Head of caudate nucleus (tissue), 42 donors: ENCODE measurements around the gene RPS6KC1.
"Not testable (repeated sequence)": the region's sequence is repeated elsewhere in the genome, so short reads cannot be mapped to it uniquely, and the experiment has no call there.

Source experiments
- DNase-seq, 42 donors: peaks; one replicate each; pipeline versions ENCODE4 v3.0.0 to v3.0.0-alpha.2; 2020 to 2021; ENCODE audit warnings: mixed read lengths in 7 of 42
- intact Hi-C: fragments of 100-400 bp; cut with DNase I; formaldehyde crosslinking; loops from one replicate; pipeline ENCODE4 v1.15.0; 2022

Gene RPS6KC1

DNA sequence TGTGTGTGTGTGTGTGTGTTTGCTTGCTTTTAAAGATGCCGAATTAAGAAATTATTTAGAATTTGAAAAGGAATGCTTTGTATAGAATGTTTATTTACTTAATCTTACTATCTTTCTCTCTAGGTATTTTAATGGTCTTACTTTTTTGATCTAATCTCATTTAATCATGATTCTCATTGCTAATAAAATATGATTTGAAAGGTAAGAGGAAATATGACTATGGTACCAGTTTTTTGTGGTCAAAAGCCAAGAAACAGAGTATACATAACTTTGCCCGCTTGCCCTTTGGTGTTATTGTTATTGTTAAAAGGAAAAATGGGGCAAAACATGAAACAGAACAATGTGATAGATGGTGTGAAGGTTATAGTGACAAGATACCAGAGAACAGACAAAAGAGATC lies 74.6 kb downstream of the RPS6KC1 start:
- intact Hi-C loops = loop anchor here (10.0 kb wide), 1 partner anchor 999 kb away; no protein-coding TSS in a partner anchor

DNA sequence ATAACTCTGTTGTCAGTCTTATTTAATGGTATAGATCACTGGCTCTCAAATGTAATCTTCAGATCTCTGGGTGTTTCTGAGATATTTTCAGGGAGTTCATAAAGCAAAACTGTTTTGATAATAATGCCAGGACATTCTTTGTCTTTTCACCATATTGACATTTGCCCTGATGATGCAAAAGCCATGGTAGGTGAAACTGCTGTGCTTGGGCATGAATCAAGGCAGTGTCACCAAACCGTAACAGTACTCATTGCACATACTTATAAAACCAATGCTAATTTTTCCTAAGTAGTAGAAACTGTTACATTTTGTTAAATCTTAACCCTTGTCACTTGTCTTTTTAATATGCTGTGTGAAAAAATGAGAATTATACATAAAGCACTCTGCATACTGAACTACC lies 76.0 kb downstream of the RPS6KC1 start:
- no peak for DNase-seq
- intact Hi-C loops = loop anchor here (10.0 kb wide), 1 partner anchor 998 kb away; no protein-coding TSS in a partner anchor

More for the DNA sequence above, 74.6 kb downstream of the RPS6KC1 start:
- no peak for DNase-seq

DNA sequence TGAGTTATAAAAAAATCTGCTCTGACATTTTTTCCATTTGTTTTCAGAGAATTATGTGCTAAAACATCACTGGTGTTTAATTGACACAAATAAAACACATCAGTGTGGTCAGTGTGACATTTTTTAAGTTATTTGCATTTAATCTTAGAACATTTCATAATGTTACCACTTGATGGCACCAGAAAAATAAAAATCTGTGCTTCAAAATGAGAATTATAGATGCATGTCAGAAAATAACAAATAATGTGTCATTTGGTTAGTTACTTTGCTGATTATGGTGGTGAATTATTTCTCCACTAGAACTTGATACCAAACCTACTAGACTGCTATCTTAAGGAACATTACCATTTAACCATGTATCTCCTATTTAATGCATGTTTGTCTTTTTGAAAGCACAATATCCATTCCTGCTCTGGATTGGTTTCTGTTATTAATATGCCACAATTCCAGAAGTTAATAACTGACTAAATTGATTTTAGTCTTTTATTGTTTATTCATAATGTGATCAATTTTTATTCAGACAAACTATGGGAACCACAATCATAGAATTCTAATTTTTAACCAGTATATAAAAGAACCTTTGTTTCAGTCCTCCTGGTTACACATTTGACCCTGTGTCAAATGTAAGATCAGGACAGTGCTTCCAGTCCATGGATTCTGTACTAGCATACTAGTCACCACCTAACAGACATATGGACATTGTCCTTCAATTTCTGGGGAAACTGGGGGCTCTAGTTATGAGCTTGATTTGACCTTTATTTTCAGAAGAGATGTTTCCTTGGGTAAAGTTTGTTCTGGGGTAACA lies 81.0 kb downstream of the RPS6KC1 start:
- DNase-seq = no peak
- intact Hi-C loops = no loop called here

DNA sequence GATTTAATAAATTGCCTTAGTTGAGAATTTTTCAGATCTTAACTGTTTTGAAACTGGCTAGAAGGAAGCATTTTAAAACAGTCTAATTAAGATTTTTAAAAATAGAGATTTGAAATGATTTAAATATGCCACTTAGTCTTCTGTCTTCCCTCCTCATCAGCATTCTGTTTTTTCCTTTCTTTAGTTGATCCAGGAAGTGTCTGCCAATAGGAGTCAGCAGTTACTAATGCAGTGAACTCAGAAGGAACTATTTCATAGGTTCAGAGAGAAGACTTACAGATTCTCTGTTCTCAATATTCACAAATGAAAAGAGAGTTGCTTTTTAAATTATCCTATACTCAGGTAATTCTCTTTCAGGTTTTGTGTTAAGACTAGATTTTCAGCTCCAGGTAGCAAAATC lies 84.5 kb downstream of the RPS6KC1 start:
- intact Hi-C loops = no loop called here
- DNase-seq = no peak

DNA sequence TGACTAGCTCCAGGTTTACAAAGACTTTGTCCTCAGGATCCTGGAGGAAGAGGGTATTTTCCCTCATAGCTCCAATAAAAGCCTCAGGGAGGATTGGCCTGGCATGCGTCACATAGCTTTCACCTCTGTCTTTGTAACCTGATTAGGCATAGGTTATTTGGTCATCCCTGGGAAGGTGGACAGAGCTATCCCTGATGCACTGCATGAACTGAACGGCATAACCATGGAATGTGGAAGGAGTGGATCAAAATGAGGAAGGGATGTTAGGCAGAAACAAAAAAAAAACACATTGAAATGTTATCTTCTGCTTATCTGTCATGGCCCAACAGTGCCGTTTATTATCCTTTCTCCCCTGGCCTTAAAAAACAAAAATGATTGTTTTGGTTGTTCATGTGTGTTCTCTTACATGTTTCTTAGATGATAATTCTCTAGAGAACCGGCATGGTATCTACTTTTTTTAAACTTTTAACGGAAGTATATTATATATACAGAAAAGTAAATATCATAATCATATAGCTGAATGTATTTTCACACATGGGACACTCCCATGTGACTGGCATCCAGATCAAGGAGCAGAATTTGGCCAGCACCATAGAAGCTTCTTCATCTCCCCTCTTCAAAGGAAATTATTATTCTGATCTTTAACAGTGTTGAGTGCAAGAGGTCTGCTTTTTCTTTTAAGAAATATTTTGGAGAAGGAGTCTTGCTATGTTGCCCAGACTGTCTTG lies 85.3 kb downstream of the RPS6KC1 start:
- DNase-seq = no peak
- intact Hi-C loops = no loop called here

DNA sequence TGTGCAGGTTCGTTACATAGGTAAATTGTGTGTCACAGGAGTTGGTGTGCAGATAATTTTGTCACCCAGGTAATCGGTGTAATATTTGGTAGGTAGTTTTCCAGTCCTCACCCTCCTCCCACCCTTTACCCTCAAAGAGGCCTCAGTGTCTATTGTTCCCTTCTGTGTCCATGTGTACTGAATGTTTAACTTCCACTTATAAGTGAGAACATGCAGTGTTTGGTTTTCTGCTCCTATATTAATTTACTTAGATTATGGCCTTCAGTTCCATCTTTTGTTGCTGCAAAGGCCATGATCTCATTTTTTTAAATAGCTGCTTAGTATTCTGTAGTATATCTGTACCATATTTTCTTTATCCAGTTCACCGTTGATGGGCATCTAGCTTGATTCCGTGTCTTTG lies 87.3 kb downstream of the RPS6KC1 start:
- intact Hi-C loops = no loop called here
- DNase-seq = no peak

DNA sequence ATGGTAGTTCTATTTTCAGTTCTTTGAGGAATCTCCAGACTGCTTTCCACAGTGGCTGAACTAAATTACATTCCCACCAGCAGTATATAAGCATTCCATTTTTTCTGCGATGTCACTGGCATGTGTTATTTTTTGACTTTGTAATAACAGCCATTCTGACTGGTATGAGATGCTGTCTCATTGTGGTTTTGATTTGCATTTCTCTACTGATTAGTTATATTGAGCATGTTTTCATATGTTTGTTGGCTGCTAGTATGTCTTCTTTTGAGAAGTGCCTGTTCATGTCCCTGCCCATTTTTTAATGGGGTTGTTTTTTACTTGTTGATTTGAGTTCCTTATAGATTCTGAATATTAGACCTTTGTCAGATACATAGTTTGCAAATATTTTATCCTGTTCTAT lies 87.9 kb downstream of the RPS6KC1 start:
- DNase-seq = no peak
- intact Hi-C loops = no loop called here

DNA sequence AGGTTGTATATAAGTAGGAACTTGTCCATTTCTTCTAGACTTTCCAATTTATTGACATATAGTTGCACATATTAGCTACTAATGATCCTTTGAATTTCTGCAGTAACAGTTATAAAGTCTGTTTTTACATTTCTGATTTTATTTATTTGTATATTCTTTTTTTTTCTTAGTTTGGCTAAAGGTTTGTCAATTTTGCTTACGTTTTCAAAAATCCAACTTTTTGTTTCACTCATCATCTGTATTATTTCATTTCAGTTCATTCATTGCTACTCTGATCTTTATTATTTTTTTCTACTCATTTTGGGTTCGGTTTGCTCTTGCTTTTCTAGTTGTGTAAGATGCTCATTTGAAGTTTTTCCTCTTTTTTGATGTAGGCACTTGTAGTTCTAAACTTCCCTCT lies 97.9 kb downstream of the RPS6KC1 start:
- intact Hi-C loops = no loop called here
- DNase-seq = no peak

DNA sequence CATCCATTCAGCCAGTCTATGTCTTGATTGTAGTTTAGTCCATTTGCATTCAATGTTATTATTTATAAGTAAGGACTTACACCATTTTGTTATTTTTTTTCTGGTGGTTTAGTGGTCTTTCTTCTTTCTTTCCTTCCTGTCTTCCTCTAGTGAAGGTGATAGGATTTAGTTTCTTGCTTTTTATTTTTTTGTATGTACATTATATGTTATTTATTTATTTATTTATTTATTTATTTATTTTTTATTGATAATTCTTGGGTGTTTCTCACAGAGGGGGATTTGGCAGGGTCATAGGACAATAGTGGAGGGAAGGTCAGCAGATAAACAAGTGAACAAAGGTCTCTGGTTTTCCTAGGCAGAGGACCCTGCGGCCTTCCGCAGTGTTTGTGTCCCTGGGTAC lies 99.0 kb downstream of the RPS6KC1 start:
- intact Hi-C loops, DNase-seq: not testable (repeated sequence)

DNA sequence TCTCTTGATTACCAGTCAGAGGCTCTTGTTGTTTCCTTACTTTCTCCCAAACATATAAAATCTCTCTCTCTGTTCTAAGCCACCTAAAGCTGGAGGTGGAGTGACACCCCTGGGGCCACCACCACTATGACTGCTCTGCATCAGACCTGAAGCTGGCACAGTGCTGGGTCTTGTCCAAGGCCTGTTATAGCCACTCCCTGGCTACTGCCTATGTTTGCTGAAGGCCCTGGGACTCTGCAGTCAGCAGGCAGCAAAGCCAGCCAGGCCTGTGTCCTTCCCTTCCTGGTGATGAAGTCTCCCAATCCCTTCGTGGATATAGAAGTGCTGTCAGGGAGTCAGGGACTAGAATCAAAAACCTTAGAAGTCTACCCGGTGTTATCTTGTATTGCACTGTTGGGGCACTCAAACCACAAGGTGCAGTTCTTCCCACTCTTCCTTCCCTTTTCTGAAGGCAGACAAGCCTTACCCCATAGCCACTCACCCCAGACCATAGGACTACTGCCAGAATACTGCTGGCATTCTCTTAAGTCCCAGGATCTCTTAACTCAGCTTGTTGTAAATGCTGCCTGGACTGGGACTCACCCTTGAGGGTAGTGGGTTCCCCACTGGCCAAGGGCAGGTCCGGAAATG lies 103.1 kb downstream of the RPS6KC1 start:
- no peak for DNase-seq
- intact Hi-C loops = no loop called here

DNA sequence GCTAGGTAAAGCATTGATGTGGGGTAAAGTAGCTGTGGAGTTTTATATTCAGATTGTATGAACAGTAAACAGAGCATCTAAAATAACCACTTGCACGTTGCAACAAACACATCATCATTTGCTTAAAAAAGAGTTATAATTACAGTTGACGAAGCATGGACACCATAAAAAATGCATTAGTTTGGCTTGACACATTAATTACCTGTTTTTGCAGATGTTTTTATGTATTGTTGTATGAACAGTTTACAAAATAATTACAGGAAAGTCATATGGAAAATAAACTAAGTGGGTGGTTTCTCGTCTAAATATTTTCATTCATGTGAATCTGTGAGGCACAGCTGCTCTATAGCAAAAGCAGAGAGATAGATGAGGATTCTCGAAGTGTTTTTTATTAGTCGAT lies 108.3 kb downstream of the RPS6KC1 start:
- no peak for DNase-seq
- intact Hi-C loops = no loop called here

DNA sequence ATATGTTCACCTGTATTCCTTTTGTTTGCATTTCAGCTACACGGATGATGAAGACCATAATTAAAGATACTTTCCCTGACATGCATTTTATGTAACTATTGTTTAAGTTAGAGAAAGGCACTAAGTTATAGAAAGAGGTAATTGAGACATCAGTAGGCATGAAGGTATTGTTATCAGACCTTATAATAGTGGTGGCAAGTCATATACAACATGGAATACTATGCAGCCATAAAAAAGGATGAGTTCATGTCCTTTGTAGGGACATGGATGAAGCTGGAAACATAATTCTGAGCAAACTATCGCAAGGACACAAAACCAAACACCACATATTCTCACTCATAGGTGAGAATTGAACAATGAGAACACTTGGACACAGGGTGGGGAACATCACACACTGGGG lies 109.4 kb downstream of the RPS6KC1 start:
- DNase-seq, intact Hi-C loops: not testable (repeated sequence)

DNA sequence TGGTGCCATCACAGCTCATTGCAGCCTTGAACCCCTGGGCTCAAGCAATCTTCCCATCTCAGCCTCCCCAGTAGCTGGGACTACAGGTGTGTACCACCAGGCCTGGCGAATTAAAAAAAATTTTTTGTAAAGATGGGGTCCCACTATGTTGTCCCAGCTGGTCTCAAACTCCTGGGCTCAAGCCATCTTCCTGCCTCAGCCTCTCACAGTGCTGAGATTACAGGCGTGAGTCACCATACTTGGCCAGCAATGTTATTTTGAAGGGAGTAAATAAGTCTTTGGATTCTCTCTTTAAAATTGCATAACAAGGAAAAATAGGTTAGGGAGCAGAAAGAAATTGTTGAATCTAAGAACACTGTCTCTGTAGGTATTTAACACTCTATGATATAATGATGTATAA lies 111.3 kb downstream of the RPS6KC1 start:
- intact Hi-C loops = no loop called here
- no peak for DNase-seq

DNA sequence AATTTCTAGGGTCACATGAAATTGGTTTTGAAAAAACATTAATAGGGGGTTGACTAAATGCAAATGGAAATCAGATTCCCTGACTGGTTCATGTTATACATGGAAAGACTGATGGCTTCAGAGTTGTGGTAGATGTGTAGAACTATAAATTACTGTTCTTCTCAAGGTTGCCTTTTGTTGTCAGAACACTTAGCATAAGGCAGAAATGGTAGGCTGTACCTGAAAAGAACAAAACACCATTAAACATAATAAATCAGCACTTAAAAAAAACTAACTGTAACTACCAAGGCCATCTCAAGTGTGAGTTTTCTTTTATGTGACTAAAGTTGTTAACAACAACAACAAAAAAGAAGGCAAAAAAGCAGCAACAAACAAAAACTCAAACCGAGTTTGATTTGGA lies 111.8 kb downstream of the RPS6KC1 start:
- intact Hi-C loops = no loop called here
- no peak for DNase-seq

DNA sequence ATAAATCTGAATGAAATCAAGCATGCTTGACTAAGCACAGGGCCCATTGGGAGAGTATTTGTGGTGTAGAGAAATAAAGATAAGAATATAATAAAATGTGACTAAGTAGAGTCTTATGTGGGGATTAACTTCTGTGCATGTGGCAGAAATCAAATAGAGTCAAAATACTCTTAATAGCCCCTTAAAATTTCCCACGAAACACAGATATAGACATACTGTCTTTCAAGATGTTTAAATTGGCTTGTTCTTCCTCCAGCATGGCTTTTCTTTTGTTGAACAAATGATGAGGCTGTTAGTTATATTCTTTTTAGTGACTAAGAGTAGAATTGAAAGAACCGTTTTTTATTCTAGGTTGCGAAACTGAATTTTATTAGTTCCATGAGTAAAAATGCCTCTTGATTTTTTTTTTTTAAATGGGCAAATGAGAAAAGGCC lies 112.3 kb downstream of the RPS6KC1 start:
- intact Hi-C loops = no loop called here
- DNase-seq = no peak

DNA sequence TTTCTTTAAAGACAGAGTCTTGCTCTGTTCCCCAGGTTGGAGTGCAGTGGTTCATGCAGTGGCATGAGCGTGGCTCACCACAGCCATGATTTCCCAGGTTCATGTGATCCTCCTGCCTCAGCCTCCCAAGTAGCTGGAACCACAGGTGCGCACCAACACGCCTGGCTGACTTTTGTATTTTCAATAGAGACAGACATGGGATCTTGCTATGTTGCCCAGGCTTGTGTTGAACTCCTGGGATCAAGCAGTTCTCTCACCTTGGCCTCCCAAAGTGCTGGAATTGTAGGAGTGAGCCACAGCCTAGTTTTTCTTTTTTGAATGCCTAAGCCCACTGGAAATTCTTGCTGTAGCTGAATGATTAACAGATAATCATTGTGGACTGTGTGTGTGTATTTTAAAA lies 113.5 kb downstream of the RPS6KC1 start:
- DNase-seq = no peak
- intact Hi-C loops = no loop called here

DNA sequence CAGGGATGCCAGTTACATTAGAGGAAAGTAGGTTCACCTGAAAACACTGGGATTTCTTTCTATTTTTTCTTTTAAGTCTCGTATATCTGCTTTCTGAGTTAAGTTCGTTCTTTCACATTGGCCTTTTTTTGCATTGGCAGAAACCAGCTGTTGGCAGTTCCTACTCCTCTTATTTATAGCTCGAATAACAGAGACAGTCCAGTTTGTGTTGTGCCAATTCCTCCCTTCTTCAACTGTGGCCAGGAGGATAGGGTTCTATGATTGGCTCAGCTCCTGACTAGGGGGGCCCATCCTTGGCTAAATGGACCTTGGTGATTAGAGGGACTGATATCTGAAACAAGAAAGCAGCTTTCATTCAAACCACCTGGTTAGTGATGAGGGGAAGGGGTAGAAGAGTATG lies 115.8 kb downstream of the RPS6KC1 start:
- no peak for DNase-seq

DNA sequence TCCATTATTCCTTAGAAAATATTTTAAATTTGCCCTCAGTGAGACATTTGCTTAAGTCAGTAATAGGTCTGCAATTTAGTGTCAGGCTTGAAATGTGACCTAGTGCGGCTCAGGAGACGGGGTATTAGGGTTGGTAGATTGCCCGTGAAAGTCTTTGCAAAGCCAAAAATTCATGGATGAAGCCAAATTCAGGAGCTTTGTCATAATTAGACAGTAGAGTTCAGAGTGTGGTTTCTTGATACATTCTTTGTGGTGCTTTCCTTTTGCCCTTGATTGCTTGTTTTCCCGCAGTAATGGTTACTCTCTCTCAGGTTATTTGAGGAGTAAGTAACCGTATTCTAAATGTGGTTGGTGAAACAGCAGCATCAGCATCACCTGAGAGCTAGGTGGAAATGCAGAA lies 120.7 kb downstream of the RPS6KC1 start:
- DNase-seq = no peak
- intact Hi-C loops = no loop called here

More for the DNA sequence above, 115.8 kb downstream of the RPS6KC1 start:
- intact Hi-C loops = no loop called here

DNA sequence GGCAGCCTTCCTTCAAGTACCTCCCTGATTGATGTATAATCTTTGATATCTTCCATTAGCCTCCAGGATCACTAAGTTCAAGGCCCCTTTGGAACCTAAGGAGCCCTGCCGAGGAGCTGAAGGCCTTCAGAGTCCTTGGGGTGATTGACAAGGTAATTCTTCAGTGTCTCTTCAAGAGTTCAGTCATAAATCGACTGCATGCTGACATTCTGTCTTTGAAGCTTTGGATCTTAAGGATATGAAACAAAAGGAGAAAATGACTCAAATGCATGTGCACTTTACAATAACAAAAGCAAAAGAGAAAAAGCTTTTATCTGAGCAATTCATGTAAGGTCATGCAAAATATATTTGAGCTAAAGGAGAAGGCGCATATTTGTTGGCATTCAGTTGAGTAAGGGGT lies 125.3 kb downstream of the RPS6KC1 start:
- DNase-seq = no peak
- intact Hi-C loops = no loop called here

DNA sequence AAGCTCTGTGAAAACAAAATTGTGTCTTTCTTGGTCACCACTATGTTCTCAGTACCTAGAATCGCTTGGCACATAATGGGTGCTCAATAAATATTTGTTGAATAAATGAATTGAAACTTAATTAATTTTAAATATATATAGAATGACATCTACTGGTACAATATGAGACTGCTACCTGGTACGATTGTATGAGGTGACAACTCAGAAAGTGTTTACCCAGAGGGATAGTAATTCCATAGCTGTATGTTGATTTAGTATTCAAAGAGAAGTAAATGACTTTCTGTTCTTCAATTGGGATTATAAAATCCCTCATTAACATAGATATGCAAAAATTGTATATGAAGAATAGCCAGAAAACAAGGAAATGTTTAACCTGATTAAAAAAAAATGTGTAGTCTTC lies 128.7 kb downstream of the RPS6KC1 start:
- DNase-seq = no peak

More for the DNA sequence above, 128.7 kb downstream of the RPS6KC1 start:
- intact Hi-C loops = no loop called here
